Activated naive CD8-positive, alpha-beta T cell treated with anti-CD3 and anti-CD28 coated beads, Interleukin-2, amount 50 U/mL, for 16 hours (primary cell): ENCODE measurements around the gene FOXP1.

Experiments
- DNase-seq: peaks from one replicate; pipeline ENCODE4 v3.0.0-alpha.2; 2020; ENCODE audit warnings: low read depth, low spot score

The FOXP1 gene

DNA sequence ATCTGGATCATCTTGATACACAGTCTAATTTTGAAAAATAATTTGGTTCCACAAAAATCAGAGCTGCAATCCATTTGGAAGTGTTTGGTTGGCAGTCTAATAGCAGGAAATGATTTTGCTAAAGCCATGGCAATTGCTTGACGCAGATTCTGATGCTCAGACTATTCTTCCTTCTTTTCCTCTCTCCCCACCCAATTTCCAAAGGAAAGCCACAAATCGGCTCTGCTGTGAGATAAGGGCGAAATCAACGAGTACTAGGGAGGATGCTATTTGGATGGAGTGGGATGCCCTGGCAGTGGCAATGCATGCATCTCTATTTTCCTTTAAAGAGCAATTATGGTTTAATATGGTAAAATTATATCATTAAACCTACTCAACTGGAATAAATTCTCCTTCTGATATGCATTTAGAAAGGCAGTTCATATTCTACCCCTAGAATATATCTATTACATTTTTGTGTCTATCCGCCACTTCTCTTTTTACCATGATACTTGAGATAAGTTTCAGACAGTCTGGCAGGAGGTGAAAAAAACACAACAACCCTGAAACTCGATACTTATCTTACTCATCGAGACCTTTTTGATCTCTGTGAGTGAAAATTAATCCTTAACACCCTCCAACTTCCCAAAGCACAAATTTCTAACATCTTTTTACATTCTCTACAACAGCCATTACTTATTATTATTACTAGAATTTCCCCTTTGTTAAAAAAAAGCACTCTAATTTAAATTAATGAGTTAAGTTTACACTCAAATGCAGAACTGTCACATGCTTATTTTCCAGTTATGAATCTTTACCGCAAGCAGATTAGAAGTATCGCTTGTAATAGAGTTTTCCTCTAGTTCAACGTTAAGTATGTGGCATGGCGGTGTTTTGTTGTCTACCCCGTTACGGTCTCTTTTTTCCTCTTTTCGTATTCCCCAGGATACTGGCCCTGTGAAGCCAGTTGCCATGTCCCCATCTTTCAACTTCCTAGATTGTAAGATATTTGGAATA is 433.3 kb downstream of the FOXP1 start:
- DNase-seq = no peak

DNA sequence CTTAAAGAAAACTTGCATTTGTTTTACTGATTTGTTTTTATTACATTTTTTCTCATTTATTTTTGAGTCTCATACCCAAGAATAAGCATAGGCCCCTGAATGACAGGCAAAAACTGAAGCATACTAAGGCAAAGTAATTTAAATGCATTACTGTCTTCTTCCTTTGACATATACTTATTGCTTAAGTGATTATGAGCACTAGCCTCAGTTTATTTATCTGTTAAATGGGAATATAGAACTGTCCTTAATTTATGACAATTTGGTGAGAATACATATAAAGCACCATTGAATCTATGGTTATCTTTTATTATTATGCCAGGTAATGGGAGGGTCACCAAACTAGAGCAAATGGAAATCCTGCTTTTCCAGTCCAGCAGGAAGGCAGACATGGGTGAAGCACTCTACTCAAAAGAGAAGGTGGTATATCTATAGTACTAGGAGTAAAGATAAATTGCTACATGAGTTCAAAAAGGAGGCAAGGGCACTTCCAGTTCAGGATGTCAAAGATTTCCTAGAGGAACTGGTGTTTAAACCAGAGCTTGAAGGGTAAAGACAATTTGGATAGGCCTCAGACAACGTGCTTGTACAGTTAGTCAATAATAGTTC is 435.0 kb downstream of the FOXP1 start:
- DNase-seq = no peak

DNA sequence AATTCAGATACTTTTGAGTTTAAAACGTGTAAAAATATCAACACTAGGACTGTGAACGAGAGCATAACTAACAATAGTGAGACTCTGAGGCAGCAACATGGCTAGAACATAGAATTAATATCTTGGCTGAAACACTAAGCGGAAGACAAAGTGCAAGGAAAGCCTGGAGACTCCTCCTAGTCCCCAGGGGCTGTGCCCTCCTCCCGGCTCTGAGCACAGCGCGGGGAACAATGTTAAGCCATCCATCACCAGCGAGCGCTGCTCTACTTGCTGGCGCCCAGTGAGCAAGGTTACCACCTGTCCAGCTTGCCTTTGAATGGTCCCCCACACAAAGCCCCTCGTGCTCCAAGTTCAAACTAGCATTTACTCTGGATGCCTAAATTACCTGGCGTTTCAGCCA is 436.9 kb downstream of the FOXP1 start:
- no peak for DNase-seq

DNA sequence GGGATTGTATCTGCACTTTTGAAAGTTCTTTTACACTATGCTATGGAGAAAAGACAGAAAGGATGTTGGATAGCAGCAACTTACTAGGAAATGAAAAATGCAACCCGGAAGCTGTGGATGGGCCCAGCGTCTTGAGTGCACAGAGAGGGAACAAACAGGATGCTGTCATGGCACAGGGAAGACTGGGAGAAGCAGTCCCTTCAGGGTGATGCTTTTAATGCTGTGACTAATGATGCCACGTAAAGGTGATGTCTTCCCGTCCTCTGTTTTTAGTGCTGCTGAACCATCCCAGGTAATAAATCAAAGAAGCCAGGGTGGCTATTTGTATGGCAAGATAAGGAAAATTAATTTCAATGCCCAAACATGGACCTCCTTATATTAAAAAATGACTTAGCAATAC is 437.6 kb downstream of the FOXP1 start:
- no peak for DNase-seq

DNA sequence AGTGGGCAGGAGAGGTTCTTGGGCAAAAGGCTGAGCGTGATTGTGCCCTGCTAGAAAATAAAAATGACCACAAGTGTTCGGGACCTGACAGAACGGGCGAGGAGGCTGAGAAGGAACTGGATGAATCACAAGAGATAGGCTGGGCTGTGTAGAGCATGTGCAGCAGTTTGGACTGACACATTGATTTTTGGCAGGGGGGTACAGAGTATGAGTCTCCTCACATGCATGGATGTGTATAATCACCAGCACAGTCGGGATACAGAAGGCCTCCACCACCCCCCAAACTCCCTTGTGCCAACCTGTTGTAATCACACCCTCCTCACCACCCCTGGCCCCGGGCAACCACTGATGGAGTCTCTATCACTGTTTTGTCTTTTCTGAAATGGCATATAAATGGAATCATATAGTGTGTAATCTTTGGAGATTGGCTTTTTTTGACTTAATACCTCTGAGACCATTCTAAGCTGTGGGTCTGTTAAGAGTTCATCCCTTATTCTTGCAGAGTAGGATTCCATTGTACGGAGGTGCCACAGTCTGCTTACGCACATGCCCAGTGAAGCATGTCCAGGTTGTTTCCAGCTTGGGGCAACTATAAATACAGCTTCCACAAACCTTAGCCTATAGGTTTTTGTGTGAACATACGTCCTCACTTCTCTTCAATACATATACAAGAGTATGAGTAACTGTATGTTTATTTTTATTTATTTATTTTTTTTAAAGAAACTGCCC is 438.8 kb downstream of the FOXP1 start:
- DNase-seq = no peak

DNA sequence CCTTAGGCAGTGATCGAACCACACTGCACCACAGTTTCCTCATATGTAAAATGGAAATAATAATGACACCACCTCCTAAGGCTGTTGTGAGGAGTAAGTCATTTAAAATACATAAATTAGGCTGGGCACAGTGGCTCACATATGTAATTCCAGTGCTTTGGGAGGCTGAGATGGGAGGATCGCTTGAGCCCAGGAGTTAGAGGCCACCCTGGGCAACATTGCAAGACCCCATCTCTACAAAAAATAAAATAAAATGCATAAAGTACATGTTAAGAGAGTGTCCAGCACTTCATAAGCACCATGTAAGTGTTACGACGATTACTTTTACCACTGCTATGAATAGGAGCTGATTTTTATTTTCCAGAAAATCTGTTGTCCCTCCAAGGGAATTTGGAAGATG is 440.0 kb downstream of the FOXP1 start:
- no peak for DNase-seq

DNA sequence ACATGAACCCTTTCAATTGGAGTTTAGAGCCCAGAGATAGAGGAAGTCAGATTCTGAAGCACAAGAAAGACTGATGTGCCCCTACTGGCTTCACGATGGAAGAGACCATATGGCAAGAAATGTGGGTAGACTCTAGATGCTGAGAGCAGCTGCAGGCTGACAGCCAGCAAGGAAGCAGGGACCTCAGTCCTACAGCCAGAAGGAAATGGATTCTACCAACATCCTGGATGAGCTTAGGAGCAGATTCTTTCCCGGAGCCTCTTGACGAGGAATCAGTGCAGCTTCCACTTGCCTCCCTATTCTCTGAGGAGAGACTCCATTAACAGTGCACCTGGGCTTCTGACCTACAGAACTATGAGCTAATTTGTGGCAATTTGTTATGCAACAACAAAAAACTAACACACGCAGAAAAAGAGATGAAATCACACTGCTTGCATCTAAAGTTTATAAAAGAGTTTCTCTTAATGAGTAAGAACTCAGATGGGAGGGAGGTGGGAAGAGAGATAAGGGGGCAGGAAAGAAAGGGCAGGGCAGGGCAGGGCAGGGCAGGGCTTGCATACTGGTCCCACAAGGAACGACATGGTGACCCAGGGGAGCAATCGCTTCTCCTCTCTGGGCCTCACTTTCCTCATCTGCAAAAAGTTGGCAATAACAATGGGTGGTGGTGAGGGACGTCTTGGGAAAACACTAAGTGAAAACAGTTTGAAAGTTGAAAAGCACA is 440.9 kb downstream of the FOXP1 start:
- DNase-seq = no peak

DNA sequence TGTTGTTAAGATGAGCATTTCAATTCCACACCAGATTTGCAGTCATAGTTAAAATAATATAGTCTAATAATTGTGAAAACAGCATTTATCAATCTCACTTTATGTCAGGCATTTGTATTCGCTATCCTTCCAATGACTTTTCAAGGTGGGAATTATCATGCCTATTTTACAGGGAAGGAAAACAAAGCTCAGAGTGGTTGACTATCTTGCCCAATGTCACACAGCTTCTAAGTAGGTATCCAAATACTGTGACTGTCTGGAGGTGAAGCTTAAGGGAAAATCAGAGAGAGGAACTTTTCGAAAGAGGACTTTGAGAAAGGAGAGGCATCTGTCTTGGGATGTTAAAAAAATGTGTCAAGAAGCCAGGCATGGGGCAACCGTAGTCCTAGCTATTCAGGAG is 443.1 kb downstream of the FOXP1 start:
- DNase-seq = no peak

DNA sequence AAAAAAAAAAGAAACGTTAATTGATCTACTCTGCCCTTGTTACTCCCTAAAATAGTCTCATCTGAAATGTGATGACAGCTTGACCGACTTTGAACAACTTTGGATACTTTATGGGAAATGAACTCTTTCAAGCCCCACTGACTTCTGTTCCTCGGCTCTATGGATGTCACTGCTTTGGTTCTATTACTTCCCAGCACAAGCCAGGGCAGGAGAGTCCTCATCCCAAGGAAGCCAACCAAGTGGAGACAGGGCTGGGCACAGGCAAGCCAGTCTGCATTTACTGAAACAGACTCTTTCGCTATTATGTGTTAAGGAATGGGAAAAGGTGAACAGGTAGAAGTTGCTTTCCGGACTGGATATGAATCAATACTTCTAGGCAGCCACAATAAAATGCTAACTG is 444.0 kb downstream of the FOXP1 start:
- no peak for DNase-seq

DNA sequence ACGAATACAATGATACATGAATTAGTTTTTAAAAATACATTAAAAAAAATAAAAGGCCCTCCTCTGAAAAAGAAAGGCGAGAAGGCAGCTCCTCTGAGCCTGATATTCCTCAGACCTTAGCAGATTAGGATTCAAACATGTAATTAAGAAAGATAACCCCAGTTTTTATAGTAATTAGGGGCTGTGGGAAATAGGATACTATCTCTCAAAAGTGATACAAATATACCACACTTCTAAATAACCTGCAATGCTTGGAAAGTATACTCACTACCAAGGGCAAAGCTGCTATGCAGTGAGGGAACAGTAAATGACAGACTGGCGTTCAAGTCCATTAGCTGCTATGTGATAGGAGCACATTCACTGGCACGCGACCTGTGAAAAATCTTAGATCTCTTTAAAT is 445.1 kb downstream of the FOXP1 start:
- DNase-seq = no peak

DNA sequence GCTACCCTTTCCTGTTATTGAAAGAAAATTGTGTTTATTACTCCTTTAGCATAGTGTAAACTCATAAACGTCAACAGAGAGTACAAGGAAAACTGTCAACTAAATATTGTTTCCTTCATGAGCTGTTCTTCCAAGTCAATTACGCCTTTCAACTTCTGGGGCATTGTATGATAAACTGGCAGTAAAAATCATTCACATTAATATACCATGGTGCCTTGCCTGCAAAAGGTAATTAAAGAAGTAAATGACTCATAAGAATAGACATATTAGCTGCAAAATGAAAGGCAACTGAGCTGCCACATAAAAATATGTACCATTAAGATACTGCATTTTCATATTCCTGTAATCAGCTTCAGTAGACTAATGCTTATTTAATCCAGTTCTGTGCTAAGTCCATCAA is 447.3 kb downstream of the FOXP1 start:
- DNase-seq = no peak

DNA sequence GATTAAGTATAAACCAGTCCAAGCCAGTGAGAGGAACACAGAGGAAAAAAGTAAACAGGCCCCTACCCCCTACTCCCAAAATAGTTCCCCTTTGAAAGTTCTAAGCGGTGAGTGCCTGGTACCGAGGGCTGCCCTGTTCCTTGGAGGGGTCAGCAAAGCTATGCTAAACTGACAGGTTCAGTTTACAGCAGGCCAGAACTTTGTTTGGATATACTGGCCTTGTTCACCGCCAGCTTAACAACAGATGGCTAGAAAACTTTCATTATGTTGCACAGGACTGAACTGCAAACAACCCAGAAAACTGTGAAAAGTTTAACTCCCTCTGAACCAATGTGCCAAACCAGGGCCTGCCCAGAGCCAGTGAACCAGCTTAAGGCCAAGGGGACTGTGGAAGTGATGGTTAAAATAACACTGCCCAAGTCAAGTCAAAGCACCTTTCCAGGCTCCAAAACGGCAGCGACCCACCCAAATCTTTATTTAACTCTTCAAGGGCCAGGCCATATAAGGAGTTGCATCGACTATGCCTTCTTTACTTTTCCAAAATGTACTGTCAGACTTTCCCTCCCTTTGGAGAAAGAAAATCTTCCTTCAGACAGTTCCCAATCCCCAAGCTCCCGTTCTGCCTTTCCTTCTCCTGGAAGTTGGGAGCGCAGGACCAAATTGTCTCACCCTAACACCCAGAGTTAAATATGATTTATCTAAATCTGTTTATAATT is 448.0 kb downstream of the FOXP1 start:
- no peak for DNase-seq

DNA sequence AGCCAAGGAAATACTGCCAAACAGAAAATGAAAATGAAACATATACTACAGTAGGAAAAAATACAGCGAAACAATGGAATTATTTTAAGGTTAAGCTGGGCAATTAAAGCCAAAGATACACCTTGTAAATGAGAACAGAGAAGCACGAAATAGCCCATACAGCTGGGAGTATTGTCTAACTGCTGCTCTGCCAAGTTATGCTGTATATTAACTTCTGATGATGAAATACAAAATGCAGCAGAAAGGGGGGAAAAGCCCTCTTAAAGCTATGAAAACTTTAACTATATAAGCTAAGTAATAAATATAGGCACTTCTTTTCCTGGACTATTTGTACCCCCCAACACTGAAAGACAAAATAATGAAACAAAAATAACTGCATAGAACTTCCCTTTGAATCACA is 449.0 kb downstream of the FOXP1 start:
- DNase-seq = no peak

DNA sequence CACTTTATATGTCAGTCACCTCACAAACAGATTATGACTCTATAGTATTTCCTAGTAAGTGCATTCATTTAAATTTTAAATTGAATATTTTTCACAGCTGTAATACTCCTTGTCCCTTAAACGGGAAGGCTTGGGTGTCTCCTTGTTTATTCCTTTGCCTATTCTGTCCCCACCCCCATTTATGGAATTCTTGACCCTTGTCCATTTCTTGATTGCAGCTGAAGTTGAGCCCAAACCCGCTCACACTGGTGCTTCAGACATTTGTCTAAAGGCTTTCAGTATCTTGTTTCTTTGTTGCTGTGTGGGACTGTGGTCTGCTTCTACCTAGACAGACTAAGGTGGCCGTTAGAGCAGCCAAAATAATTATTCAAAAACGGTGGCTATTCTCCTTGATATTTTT is 449.7 kb downstream of the FOXP1 start:
- no peak for DNase-seq

DNA sequence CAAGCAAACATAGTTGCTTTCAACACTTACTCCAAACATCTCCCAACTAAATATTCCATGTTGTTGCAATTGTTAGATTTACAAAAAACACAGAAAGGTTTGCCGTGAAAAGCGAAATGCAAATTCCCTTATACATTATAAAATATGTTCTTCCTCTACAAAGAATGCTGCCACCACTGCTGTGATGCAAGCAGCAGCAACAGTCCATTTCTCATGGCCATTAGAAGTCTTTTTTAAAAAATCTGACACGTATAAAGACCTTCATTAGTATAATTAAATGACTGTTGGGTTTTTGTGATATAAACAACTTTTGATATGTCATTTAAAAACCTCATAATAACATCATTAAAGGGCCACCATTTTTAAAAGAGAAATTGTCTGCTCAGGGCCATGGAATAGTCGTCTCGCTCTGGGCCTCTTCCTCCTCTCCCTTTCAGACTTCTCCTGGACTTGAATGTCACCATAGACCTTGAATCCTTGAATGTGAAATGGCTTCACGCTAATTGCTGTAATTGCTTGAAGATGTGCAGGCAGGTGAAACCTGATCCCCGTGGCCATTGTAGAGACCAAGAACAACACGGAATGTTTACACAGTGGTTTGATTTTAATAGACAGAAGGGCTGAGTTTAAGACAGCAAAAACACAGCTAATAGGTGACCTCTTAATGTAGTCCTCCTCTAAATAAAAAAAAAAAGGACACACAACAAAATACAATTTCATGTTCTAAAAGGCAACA is 450.4 kb downstream of the FOXP1 start:
- no peak for DNase-seq

DNA sequence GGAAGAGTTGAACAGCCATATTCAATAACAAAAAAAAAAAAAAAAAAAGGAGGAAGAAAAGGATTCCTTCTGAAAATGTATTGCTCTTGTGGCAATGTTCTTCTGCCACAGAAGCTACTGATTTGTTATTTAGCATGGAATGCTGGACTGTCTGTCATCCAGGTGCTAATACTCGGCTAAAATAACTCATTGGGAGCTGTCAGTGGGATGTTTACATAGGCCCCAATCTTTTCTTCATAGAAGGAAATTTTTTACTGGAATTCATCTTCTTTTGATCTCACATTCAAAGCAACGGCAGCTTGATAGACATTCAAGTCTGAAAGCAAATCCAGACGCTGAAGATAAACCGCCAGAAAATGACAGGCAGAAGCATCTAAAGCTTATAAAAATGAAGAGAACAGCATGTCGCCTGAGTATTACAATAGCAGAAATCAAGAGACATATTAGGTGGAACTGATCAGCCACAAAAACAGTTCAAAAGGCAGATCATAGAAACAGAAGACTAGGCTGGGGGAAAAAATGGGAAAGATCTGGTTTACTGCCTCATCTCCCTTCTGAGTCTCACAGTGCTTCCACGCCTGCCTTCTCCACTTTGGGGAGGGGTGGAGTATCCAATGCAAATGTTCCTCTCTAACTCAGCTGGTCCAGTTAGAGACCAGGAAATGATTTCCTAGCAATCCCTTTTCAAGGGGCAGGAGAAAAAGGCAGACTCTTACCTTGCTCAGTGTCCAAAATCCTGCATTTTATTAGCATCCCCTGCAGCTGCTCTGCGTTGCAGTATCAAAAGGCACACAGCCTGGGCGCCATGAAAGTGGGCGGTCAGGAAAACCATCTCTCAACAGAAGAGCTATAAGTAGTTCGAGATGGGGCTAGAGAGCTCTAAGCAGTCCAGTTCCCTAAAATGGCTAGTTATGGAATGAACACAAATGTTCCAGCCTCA is 451.9 kb downstream of the FOXP1 start:
- DNase-seq = no peak

DNA sequence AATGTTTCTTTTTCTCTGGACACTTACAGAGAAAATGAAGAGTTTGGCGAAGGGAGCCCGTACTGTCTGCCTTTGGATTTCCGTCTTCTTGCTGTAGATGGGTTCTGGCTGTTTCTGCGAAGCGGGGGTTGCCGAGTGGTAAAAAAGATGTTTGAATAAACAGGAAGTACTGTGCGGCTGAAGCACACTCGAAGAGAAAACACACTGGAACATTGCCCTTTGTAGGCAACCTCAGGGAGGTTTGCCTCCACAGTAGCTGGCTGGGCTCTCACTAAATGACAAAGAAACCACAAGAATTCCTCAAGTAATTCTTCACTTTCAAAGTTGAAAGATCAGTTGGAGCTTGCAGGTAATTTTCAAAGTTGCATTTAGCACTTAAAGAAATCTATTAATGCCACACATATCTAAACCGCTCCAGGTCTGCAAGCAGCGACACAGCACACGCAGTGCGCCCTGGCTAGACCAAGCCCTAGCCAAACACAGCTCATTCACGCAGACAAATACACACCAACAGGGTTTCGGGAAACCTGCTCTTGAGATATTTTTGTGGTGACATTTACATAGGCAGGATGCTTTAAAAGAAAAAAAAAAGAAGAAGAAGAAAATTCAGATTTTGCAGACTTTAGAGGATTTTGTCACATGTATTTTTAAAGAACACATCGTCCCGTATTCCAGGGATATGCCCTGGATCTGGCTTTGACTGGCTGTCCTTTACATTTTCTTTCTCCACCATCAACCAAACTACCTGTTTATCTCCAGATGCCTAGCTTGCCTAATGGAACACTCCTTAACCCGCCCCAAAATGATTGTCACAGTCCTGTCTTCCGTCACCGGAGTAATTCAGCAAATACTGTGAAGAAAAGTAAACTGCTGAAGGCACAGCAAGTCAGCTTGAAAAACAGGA is 452.8 kb downstream of the FOXP1 start:
- no peak for DNase-seq
